H1 (cell line): Measurements from ENCODE around the gene CD44. TPM values are rescaled to one million over a fixed set of nuclear protein-coding genes. Genes with fewer than 3 reads are reported as not detected.

Source experiments
- CTCF ChIA-PET: fragments of 300-600 bp; sonication (Branson Sonifier 250); formaldehyde crosslinking; loops from one replicate; lab custom pipeline; 2021; ENCODE audit not compliant: partially characterized antibody; lab: Charles Lee
- POLR2A ChIA-PET: fragments of 300-600 bp; sonication (Branson Sonifier 250); formaldehyde crosslinking; loops from one replicate; lab custom pipeline; 2021; ENCODE audit warnings: inconsistent platforms; ENCODE audit not compliant: partially characterized antibody; lab: Charles Lee
- DNase-seq, 2 experiments: peaks; one replicate each; pipeline versions ENCODE4 v3.0.0 to v3.0.0-alpha.2; 2010 to 2022; ENCODE audit warnings: low spot score in 2 of 2, low read depth in 1 of 2, mixed read lengths in 1 of 2
- FAIRE-seq: peaks from 2 replicates; lab custom pipeline; 2011; peaks lifted over from hg19 to GRCh38; lab: Jason Lieb, UNC
- H2AFZ ChIP-seq: 2 replicates; pipeline ENCODE4 v1.8.1; 2012; ENCODE audit warnings: low read length, inconsistent platforms
- H2AK5ac ChIP-seq: 2 replicates; pipeline ENCODE4 v1.6.1; 2013; ENCODE audit warnings: low read depth, low read length
- H2BK120ac ChIP-seq: replicated peaks from 2 replicates; pipeline ENCODE3; 2013; ENCODE audit warnings: low read depth, low read length, inconsistent platforms
- H2BK12ac ChIP-seq: 2 replicates; pipeline ENCODE4 v1.6.1; 2013; ENCODE audit warnings: low read depth, low read length
- H2BK15ac ChIP-seq: 2 replicates; pipeline ENCODE4 v1.6.1; 2013; ENCODE audit warnings: low read length
- H2BK20ac ChIP-seq: 2 replicates; pipeline ENCODE4 v1.6.1; 2013; ENCODE audit warnings: low read length
- H2BK5ac ChIP-seq: 2 replicates; pipeline ENCODE4 v1.6.1; 2013; ENCODE audit warnings: low read depth, low read length
- H3K14ac ChIP-seq: 2 replicates; pipeline ENCODE4 v1.6.1; 2013; ENCODE audit warnings: inconsistent platforms; ENCODE audit not compliant: insufficient read length
- H3K18ac ChIP-seq: 2 replicates; pipeline ENCODE4 v1.6.1; 2013; ENCODE audit warnings: low read length; ENCODE audit errors: extremely low read depth
- H3K23ac ChIP-seq: 2 replicates; pipeline ENCODE4 v1.6.1; 2013; ENCODE audit warnings: inconsistent platforms; ENCODE audit not compliant: insufficient read length
- H3K23me2 ChIP-seq: 2 replicates; pipeline ENCODE4 v1.6.1; 2013; ENCODE audit warnings: low read depth, low read length
- H3K27ac ChIP-seq: 2 replicates; pipeline ENCODE4 v1.6.1; 2011; ENCODE audit warnings: low read depth, low read length, inconsistent platforms
- H3K27me3 ChIP-seq, 4 experiments: replicated peaks in 1 of 4; 1 replicate in 1 of 4; 2 replicates in 3 of 4; pipeline versions ENCODE4 v1.6.1 to v1.8.1; 2011 to 2013; ENCODE audit warnings: low read length in 3 of 4, mild to moderate bottlenecking in 3 of 4, inconsistent platforms in 2 of 4, mixed read lengths in 2 of 4, moderate library complexity in 1 of 4; ENCODE audit not compliant: control insufficient read depth in 3 of 4, insufficient read depth in 3 of 4; ENCODE audit errors: extremely low read depth in 1 of 4
- H3K36me3 ChIP-seq, 4 experiments: 2 replicates each; pipeline versions ENCODE4 v1.6.1 to v1.8.1; 2011 to 2013; ENCODE audit warnings: mild to moderate bottlenecking in 4 of 4, low read length in 3 of 4, moderate library complexity in 2 of 4, control low read depth in 1 of 4, inconsistent platforms in 1 of 4; ENCODE audit not compliant: insufficient read depth in 4 of 4, control insufficient read depth in 2 of 4
- H3K4ac ChIP-seq: replicated peaks from 2 replicates; pipeline ENCODE3; 2013; ENCODE audit warnings: low read length, low read depth, mixed read lengths, inconsistent platforms; ENCODE audit not compliant: insufficient read length
- H3K4me1 ChIP-seq, 4 experiments: replicated peaks in 1 of 4; 1 replicate in 1 of 4; 2 replicates in 3 of 4; pipeline versions ENCODE4 v1.6.1 to v1.8.1; 2011 to 2013; ENCODE audit warnings: low read length in 3 of 4, inconsistent platforms in 2 of 4, mixed read lengths in 1 of 4; ENCODE audit not compliant: insufficient read depth in 4 of 4, control insufficient read depth in 3 of 4
- H3K4me2 ChIP-seq, 2 experiments: 2 replicates each; pipeline versions ENCODE4 v1.6.1 to v1.8.1; 2011 to 2013; ENCODE audit warnings: low read depth in 2 of 2, low read length in 2 of 2, control low read depth in 1 of 2, inconsistent platforms in 1 of 2, mild to moderate bottlenecking in 1 of 2; ENCODE audit not compliant: insufficient read depth in 1 of 2
- H3K4me3 ChIP-seq, 4 experiments: fragments of 200-600, 300-600 bp in 1 of 4; sonication (generic), shearing (Covaris generic), sonication (Bioruptor Twin) in 1 of 4; 2 replicates each; pipeline versions ENCODE4 v1.5.1 to v1.8.1; 2011 to 2016; ENCODE audit warnings: low read length in 4 of 4, low read depth in 3 of 4, control low read depth in 2 of 4, inconsistent platforms in 2 of 4, mild to moderate bottlenecking in 2 of 4, mixed read lengths in 1 of 4, moderate library complexity in 1 of 4; ENCODE audit not compliant: insufficient read depth in 2 of 4; ENCODE audit errors: extremely low read depth in 1 of 4
- H3K56ac ChIP-seq: replicated peaks from 2 replicates; pipeline ENCODE3; 2013; ENCODE audit warnings: low read depth, mild to moderate bottlenecking, mixed read lengths, low read length, inconsistent platforms; ENCODE audit not compliant: insufficient read length
- H3K79me1 ChIP-seq: 2 replicates; pipeline ENCODE4 v1.6.1; 2013; ENCODE audit warnings: low read depth, low read length, control low read depth
- H3K79me2 ChIP-seq, 2 experiments: 2 replicates each; pipeline versions ENCODE4 v1.6.1 to v1.8.1; 2012 to 2013; ENCODE audit warnings: low read length in 2 of 2, mild to moderate bottlenecking in 2 of 2, inconsistent platforms in 1 of 2; ENCODE audit not compliant: insufficient read depth in 2 of 2, control insufficient read depth in 1 of 2
- H3K9ac ChIP-seq, 4 experiments: replicated peaks in 1 of 4; 1 replicate in 1 of 4; 2 replicates in 3 of 4; pipeline versions ENCODE4 v1.6.1 to v1.8.1; 2011 to 2013; ENCODE audit warnings: low read depth in 3 of 4, low read length in 3 of 4, control low read depth in 2 of 4, mild to moderate bottlenecking in 2 of 4, moderate library complexity in 2 of 4, inconsistent platforms in 1 of 4; ENCODE audit errors: extremely low read depth in 1 of 4
- H3K9me3 ChIP-seq, 2 experiments: 2 replicates each; pipeline versions ENCODE4 v1.6.1 to v1.8.1; 2012 to 2013; ENCODE audit warnings: mild to moderate bottlenecking in 2 of 2, moderate library complexity in 2 of 2, control low read depth in 1 of 2, inconsistent platforms in 1 of 2, low read depth in 1 of 2, low read length in 1 of 2, mixed read lengths in 1 of 2; ENCODE audit not compliant: insufficient read depth in 2 of 2
- H4K20me1 ChIP-seq, 2 experiments: replicated peaks in 1 of 2; 2 replicates each; pipeline versions ENCODE3 to v1.8.1; 2011 to 2013; ENCODE audit warnings: inconsistent platforms in 2 of 2, low read length in 2 of 2, mild to moderate bottlenecking in 1 of 2; ENCODE audit not compliant: insufficient read depth in 2 of 2, control insufficient read depth in 1 of 2
- H4K5ac ChIP-seq: 2 replicates; pipeline ENCODE4 v1.6.1; 2013; ENCODE audit warnings: low read length, low read depth, mixed read lengths, inconsistent platforms; ENCODE audit not compliant: insufficient read length
- H4K8ac ChIP-seq: 2 replicates; pipeline ENCODE4 v1.8.0; 2013; ENCODE audit warnings: mild to moderate bottlenecking, moderate library complexity, low read length, inconsistent platforms; ENCODE audit not compliant: insufficient read depth; ENCODE audit errors: extremely low read depth
- H4K91ac ChIP-seq: replicated peaks from 2 replicates; pipeline ENCODE3; 2013; ENCODE audit warnings: low read length, mixed read lengths, inconsistent platforms; ENCODE audit not compliant: insufficient read length
- CHD2 ChIP-seq: IDR thresholded peaks from 2 replicates; pipeline ENCODE4 v1.6.1; 2012; ENCODE audit warnings: low read length, improper control_type of control experiment
- CREB1 ChIP-seq: IDR thresholded peaks from 2 replicates; pipeline ENCODE4 v1.6.1; 2012; ENCODE audit warnings: inconsistent platforms
- EZH2 ChIP-seq: fragments of 200-600 bp; sonication (generic); IDR thresholded peaks from 2 replicates; pipeline ENCODE4 v1.7.1; 2012; ENCODE audit warnings: low read depth, mild to moderate bottlenecking, moderate library complexity, low read length, inconsistent platforms; ENCODE audit not compliant: severe bottlenecking
- TBP ChIP-seq: IDR thresholded peaks from 2 replicates; pipeline ENCODE4 v1.6.1; 2011; ENCODE audit warnings: low read depth, low read length, improper control_type of control experiment
- ZNF274 ChIP-seq: IDR thresholded peaks from 2 replicates; pipeline ENCODE4 v1.7.0; 2012; ENCODE audit warnings: low read length, borderline replicate concordance; ENCODE audit errors: extremely low read depth
- WGBS, 2 experiments: shearing (Covaris generic) in 1 of 2; methylation state at CpG; one replicate each; pipeline versions ENCODE4 v1.1.6 to v1.1.7; 2013 to 2015; ENCODE audit warnings: low lambda C conversion rate in 2 of 2, mixed read lengths in 2 of 2, inconsistent platforms in 1 of 2, low coverage in 1 of 2, missing lambda C conversion rate in 1 of 2; ENCODE audit not compliant: insufficient replicate concordance in 2 of 2, insufficient coverage in 1 of 2, insufficient read length in 1 of 2; ENCODE audit errors: extremely low coverage in 1 of 2, missing lambda C conversion rate in 1 of 2; 5-methylcytosine and 5-hydroxymethylcytosine counted together
- polyA plus RNA-seq, 7 experiments: library from polyadenylated mRNA; depleted of rRNA in 3 of 7; stranded (reverse) in 5 of 7; unstranded in 2 of 7; fragments of >200 nt in 5 of 7; fragments of 200-250 nt in 2 of 7; gene quantifications; 1 replicate in 5 of 7; 2 replicates in 1 of 7; 4 replicates in 1 of 7; pipeline versions ENCODE4 v1.2.1 to v1.2.3, GENCODE V29; 2011 to 2013; ENCODE audit warnings: missing spikeins in 2 of 7, mixed read lengths in 2 of 7
- total RNA-seq: library from RNA; stranded (reverse); fragmentation: NEBNext Ultra II Directional; extraction: Animal tissue kit (Norgen Biotek cat#: 25700); gene quantifications from 2 replicates; pipeline ENCODE4 v1.2.1, GENCODE V29; 2021

CD44 gene
- total and polyA plus RNA-seq, 2 of the 8 experiments (the other 6 are each of a cell fraction or from before 2014, with no cell fraction given), result 11.8 to 13.7 TPM

- no peak overlapping the region for H2AK5ac ChIP-seq
- H2BK20ac ChIP-seq, result no peak overlapping the region
- no peak overlapping the region for H4K8ac ChIP-seq
- no peak overlapping the region for H2BK120ac ChIP-seq
- H3K9ac ChIP-seq, result no peak overlapping the region
- no peak overlapping the region for H2AFZ ChIP-seq
- H3K27ac ChIP-seq, result no peak overlapping the region
- H4K91ac ChIP-seq, result no peak overlapping the region
- H3K27me3 ChIP-seq, result no peaks in the 10 kb centered on the region
- H3K4me3 ChIP-seq, result no peak overlapping the region
- ChIA-PET POLR2A (no interaction called here), CTCF (no interaction called here)
- no peak overlapping the region for H2BK15ac ChIP-seq
- H2BK12ac ChIP-seq, result no peak overlapping the region
- WGBS, 2 experiments, result no CpG with 5 or more reads among the region's 1 CpG
- H3K23me2 ChIP-seq, result no peaks in the 10 kb centered on the region
- H2BK5ac ChIP-seq, result no peak overlapping the region
- DNase-seq, result no peak
- no peaks in the 10 kb centered on the region for H3K79me1 ChIP-seq
- TF ChIP-seq CREB1 (no peak), ZNF274 (no peak), EZH2 (no peak), CHD2 (no peak), TBP (no peak)
- no peak overlapping the region for H3K14ac ChIP-seq
- FAIRE-seq, result no peak
- no peaks in the 10 kb centered on the region for H3K9me3 ChIP-seq
- no peak overlapping the region for H3K23ac ChIP-seq
- no peak overlapping the region for H3K56ac ChIP-seq
- no peaks in the 10 kb centered on the region for H3K79me2 ChIP-seq
- H4K5ac ChIP-seq, result no peak overlapping the region
- H3K36me3 ChIP-seq, result no peaks in the 10 kb centered on the region
- no peak overlapping the region for H3K18ac ChIP-seq
- no peaks in the 10 kb centered on the region for H4K20me1 ChIP-seq
- H3K4ac ChIP-seq, result no peak overlapping the region
- H3K4me2 ChIP-seq, result no peak overlapping the region
- H3K4me1 ChIP-seq, result peaks cover 0 to 6% (median 0%) of the 10 kb centered on the region in 4 experiments; a peak in 2 of 7 replicates
Measured at GRCh38 chr11:35206616-35207015, 67.6 kb downstream of the CD44 start.
